HG03520 (cell line): Measurements from ENCODE around the gene MX2.
"Not testable (repeated sequence)": the region's sequence is repeated elsewhere in the genome, so short reads cannot be mapped to it uniquely, and the experiment has no call there.

ENCODE experiments used
- ATAC-seq: cut with Tn5 transposase; IDR thresholded peaks from one replicate; pipeline ENCODE4 v1.9.1; 2021; ENCODE audit warnings: mild to moderate bottlenecking, moderate library complexity; ENCODE audit not compliant: unreplicated experiment

The MX2 gene

DNA sequence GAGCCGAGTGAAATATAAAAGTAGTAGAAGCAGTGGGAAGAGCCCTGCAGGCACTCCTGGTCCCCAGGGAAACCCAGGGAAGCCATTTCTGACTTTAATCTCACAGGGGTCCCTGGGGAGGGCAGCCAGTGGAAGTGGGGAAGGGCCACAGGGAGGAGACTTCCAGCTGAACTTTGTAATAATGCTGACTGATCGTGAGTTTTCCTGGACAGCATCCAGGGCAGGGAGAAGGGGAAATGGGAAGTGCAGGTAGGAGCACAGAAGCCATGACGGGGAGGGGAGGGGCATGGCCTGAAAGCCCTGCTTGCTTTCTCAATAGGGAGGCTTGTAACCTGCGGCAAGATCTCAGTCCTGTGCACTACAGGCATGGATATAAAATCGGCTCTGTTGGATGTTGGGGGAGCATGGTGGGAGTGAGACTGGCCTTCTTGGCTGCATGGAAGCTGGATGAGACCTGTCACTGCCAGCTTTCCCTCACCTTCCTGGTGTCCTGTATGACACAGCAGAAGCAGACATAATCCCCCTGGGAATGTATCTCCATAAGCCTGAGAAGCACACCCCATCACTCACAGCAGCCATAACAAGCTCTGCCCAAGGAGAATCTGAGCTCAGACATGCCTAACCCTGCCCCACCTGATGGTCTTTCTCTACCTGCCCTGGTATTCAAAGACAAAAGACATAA is 49.1 kb downstream of the MX2 start:
- no peak for ATAC-seq

DNA sequence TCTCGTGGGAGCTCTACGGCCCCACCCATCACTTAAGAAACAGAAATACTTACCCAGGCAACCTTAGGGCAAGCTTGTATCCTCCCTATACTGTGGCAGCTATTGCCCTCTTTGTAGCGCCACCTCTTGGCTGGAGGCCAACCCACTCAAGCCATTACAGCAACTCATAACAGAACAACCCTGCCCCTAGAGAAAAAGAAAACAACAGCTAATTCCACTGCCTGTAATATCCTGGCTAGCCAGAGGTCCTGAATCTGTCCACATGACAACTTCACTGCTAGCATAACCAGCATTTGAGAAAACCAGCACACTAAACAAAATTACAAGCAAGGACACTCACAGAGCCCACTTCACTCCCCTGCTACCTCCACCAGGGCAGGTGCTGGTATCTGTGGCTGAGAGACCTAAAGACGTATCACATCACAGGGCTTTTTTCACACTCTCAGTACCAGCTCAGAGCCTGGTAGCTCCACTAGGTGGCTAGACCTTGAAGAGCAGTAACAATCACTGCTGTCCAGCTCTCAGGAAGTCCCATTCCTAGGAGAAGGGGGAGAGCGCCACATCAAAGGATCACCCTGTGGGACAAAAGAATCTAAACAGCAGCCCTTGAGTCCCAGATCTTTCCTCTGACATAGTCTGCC is 49.7 kb downstream of the MX2 start:
- ATAC-seq: no peak

DNA sequence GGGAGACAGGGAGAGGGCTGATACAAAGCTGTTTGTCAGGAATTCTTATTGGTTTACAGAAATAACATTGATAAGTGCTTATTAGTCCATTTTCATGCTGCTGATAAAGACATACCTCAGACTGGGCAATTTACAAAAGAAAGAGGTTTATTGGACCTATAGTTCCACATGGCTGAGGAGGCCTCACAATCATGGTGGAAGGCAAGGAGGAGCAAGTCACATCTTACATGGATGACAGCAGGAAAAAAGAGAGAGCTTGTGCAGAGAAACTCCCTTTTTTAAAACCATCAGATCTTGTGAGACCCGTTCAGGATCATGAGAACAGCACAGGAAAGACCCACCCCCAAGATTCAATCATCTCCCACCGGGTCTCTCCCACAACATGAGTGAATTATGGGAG is 55.7 kb downstream of the MX2 start:
- not testable (repeated sequence) for ATAC-seq

DNA sequence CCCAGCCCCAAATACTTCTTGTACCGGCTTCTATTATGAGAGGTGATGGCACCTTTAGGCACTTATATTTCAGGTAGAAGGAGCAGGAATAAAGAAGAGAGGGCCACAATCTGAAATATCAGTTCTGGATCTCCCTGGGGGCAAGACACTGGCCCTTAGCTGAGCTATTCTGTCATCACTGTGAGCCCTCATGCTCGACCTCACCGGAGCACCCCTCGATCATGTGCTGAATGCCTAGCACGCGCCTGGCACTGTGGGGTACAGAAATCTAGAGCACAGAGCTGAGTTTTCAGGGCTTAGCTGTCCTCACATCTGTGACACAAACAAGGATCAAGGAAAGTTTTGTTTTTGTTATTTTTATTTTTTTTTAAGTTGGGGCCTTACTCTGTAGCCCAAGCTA is 56.6 kb downstream of the MX2 start:
- ATAC-seq: no peak

DNA sequence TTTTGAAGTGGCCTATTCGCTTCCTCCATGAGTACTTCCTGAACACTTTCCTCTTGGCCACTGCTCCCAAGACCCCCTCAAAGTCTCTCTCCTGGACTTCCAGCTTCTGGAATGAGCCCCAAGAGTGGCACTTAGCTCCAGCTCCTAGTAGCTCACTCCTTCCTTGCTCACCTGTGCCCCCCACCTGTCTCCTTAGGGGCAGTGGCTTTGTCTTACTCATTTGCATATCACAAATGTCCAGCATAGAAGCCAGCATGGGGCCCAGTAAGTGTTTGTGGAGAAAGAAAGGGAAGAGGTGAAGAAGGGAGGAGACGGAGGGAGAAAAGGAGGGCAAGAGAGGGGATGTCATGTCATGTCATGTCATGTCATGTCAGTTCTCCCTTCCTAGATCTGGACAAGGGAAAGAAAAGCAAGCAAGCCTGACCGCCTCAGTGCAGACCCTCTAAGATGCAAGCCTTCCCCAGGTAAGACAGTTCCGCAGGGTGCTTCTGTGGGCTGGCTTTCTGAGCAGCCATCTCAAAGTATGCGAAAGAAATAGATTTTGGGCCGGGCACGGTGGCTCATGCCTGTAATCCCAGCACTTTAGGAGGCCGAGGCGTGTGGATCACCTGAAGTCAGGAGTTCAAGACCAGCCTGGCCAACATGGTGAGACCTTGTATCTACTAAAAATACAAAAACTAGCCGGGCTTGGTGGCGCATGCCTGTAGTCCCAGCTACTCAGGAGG is 57.3 kb downstream of the MX2 start:
- ATAC-seq: no peak

DNA sequence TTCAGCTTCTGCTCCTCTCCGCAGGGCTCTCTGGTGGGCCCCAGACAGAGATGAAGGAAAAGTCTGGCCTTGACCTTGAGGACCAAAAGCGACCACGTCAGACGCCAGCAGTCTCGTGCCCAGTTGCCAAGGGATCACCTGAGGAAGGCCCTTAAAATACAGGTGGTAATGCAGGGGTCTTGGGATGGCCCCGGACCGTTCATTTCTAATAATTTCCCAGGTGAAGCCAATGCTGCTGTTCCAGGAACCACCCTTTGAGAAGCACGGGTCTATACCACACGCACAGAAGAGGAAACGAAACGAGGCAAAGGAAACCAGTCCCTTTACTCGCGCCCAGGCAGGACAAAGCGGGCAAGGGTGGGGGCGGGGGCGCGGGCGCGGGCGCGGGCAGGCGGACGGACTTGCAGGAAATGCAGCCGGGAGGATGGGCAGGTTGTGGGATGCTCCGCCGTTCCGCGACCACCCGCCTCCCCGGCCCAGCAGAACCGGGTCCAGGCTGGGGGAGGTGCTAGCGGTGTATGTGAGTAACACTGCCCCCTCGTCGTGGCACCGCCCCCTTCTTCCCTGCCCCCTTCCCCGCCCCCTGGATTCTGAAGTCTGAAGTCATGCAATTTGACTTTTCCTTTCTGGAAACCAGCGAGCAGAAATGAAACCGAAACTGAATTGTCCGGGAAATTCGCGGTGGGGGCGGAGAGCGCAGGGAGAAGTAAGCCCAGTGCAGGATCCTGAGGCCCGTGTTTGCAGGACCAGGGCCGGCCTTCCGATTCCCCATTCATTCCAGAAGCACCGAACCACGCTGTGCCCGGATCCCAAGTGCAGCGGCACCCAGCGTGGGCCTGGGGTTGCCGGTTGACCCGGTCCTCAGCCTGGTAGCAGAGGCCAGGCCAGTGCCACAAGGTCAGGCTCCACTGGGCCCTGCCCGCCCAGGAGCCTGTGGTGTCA is 58.4 kb downstream of the MX2 start:
- no peak for ATAC-seq

DNA sequence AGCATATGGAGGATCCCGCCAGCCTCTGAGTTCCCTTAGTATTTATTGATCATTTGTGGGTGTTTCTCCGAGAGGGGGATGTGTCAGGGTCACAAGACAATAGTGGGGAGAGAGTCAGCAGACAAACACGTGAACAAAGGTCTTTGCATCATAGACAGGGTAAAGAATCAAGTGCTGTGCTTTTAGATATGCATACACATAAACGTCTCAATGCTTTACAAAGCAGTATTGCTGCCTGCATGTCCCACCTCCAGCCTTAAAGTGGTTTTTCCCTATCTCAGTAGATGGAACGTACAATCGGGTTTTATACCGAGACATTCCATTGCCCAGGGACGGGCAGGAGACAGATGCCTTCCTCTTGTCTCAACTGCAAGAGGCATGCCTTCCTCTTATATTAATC is 59.2 kb downstream of the MX2 start:
- not testable (repeated sequence) for ATAC-seq

DNA sequence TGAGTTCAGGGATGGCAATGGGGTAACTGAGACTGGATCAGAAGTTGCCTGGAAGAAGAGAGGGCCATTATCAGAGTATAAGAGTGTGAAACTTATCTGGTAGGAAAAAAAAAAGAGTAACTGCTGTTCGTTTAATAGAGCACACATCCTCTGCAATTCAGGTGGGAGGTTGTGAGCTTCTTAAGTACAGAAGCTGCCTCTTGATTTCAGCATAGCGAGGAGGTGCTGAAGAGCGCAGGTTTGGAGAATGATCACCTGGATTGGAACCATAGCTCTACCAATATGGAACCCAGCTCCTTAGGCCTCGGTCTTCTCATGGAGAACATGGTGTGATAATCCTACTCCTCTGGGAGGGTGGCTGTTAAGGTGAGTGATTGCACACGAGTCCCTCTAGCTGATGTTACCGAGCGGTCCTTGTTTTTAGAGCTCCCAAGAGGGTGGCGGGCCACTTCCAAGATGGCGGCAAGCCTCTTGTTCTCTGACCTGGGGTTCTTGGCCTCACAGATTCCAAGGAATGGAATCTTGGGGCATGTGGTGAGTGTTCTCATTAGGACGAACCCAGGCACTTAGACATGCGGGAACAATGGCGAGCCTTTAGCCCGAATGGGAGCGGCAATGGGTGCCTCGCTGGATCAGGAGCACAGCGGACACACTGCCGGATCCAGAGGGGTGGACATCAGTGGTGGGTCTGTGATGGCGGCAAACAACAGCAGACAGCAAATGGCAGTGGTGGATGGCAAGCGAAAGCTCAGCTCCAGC is 60.9 kb downstream of the MX2 start:
- ATAC-seq: no peak

DNA sequence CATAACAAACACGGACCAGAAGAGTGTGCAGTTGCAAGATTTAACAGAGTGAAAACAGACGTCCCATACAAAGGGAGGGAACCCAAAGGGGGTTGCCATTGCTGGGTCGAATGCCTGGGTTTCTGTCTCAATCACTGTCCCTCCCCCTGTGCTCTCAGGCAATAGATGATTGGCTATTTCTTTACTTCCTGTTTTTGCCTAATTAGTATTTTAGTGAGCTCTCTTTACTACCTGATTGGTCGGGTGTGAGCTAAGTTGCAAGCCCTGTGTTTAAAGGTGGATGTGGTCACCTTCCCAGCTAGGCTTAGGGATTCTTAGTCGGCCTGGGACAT is 61.4 kb downstream of the MX2 start:
- not testable (repeated sequence) for ATAC-seq

DNA sequence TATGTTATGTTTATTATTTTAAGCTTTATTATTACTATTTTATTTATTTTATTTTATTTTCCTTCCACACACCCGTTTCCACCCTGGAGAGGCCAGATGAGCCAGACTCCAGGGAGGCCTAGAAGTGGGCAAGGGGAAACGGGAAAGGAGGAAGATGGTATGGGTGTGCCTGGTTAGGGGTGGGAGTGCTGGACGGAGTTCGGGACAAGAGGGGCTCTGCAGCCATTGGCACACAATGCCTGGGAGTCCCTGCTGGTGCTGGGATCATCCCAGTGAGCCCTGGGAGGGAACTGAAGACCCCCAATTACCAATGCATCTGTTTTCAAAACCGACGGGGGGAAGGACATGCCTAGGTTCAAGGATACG is 63.7 kb downstream of the MX2 start:
- no peak for ATAC-seq

DNA sequence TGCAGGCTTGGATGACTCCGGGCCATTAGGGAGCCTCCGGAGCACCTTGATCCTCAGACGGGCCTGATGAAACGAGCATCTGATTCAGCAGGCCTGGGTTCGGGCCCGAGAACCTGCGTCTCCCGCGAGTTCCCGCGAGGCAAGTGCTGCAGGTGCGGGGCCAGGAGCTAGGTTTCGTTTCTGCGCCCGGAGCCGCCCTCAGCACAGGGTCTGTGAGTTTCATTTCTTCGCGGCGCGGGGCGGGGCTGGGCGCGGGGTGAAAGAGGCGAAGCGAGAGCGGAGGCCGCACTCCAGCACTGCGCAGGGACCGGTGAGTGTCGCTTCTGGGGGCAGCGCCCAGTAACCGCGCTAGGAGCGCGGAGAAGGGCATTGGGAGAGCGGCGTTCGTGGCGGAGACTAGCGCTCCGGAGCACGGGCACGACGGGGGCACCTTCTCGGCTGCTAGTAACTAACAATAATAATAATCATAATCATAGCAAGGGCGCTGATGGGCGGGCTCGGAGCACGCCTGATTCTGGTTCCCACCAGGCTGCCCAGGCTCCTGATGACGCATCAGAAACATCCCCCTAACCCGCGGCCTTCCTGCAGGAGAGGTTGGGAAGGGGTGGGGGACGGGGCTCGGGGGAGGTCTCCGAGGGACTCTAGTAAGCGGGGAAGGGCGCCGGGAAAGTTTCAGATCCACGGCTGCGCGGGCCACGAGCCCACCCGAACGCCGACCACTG is 64.3 kb downstream of the MX2 start, which contains the start of gene MX1:
Gene MX1, plus strand, starts transcription at position 286 of the 722 bp plus-strand sequence. CDS start 5,832 bp downstream, outside the sequence.
- ATAC-seq: peak; percentile 81

DNA sequence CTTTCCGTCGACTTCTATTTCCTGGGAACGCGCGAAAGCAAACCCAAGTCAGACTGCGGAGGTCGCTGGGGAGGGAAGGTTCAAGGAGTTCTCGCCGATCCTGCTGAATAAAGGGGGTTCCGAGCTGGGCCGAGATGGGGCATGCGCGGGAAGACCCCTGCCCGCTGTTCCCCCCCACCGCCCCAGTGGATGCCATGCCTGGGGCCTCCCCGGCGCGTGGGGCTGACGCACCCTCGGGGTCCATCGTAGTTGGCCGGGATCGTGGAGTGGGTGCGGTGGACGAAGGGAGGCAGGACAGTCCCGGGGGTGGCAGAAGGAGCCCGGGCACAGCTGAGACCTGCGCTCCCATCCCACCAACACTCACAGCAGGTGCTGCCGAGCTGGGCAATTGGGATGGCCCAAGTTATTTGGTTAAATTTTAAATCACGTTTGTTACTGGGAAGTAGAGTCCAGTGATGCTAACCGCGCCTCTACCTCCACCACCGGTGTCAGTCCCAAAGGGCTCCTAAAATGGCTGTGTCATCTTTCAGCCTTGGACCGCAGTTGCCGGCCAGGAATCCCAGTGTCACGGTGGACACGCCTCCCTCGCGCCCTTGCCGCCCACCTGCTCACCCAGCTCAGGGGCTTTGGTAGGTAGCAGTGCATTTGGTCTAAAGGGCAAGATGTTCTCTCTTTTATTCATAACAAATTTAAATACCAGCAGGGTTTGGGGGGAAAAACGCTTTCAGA is 65.0 kb downstream of the MX2 start:
- ATAC-seq: no peak

DNA sequence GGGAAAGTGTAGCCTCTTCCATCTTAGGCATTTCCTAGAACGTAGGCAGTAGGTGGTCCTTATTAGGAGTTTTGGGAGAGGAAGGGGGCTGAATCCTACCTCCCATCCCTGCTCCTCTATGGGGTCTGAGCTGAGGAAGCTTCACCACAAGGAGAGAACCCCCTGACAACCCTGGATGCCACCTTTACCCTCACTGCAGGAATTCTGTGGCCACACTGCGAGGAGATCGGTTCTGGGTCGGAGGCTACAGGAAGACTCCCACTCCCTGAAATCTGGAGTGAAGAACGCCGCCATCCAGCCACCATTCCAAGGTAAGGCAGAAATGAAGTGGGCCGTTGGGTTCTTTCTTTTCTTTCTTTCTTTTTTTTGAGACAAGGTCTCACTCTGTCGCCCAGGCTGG is 65.7 kb downstream of the MX2 start:
- ATAC-seq: no peak

DNA sequence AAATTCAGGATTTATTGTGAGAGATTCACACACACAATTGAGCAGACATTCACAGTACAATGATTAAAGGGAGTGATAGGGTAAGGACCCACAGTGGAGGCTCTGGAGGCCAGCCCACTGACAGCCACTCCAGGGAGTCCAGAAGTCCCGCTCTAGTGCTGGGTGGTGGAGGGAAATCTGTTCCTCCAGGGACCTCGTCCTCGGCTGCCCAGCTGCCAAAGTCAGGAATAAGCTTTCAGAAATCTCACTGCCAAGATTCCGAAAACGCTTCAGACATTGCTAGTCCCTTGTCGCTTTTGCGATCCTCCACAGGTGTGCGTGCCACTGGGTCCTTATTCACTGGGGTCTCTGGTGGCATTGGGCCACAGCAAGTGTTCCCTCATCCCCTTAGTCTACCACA is 66.5 kb downstream of the MX2 start:
- no peak for ATAC-seq

DNA sequence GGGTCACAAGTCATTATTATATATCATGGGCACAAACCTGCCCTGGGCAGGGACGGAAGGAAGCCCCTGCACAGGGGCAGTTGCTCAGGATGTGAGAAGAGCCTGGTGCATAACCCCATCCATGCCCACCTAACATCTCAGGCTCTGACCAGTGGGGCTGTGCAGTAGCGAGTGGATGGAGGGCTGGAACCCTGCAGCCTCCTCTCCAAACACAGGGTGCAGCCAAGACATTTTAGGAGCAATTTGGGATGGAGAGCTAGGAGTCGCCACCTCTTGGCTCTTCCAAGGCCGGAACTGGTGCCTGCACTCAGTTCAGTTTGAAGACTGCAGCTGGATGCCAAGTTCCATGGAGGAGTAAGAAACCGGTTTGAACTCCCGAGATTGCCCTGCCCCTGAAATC is 67.0 kb downstream of the MX2 start:
- no peak for ATAC-seq

DNA sequence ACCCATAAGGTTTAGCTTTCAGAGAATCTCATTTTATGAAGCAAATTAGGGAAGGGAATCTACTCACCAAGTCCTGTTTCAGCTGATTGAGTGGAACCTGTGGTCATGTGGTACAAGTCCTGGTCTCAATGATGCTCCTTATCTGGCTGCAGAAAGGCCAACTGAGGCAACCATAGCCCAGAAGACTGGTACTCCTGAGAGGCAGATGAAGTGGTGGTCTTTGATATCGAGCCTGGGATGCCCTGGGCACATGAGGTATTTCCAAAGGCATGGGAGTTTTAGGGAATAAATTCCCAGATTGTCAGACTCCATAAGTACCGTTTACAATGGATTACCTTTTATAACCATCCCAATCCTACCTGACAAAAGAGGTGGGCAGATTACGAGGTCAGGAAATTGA is 67.5 kb downstream of the MX2 start:
- ATAC-seq: no peak

DNA sequence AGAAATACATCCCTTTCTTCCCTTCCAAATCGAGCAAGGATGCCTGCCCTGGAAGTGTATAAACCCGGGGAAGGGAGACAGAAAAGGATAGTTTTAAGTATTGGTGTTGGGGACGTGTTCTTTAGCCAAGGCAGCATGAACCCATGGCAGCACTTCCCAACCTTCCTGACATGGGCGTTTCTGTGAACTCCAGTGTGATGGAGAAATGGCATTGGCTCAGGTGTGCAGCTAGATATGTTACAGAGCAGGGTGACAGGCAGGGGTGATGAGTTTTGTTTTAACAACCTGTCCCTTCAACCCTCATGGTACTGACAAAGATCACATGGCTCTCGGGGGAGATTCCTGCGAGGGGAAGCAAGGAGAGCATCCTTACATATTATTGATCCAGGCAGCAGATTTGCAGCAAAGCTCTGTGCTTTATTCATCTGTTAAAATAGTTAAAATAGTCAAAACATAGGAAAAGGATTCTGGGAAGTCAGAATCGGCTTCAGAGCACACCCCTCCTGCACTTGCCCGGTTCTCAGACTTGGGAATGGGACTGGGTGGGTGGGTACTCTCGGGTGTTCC is 68.2 kb downstream of the MX2 start:
- ATAC-seq: no peak

DNA sequence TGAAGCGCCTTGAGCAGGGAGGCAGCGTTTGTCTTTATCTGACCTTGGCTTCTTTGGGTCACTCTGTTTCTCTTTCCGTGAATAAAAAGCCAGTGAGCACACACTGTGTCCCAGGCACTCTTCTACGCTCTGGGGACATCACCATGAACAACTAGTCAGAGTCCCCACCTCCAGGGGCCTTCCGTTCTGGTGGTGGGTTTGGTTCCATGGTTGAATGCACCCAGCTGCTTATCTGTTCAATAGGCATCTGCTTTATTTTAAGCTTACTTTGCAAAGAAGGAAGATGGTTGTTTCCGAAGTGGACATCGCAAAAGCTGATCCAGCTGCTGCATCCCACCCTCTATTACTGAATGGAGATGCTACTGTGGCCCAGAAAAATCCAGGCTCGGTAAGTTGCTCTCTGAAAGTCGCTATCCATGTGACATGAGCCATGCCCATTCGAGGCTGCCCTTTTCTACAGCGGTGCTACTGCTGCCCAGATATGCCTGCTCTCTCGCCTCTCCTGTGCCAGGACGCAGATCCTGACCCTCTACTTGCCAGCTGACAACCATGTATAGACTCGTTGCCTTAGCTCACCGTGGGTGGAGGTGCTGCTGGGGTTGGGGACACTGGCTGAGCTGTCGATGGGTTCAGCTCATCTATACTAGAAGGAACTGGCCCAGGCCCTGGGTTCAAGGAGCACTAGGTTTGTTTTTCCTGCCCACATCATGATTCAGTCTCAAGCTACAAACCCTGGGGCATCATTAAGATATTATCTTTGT is 70.1 kb downstream of the MX2 start:
- ATAC-seq: peak; percentile 70
